GM21723 (cell line): Measurements from ENCODE around the gene THAP4.

ENCODE experiments used
- ATAC-seq: cut with Tn5 transposase; IDR thresholded peaks from one replicate; pipeline ENCODE4 v1.9.1; 2021; ENCODE audit warnings: mild to moderate bottlenecking, moderate library complexity; ENCODE audit not compliant: unreplicated experiment

Gene THAP4

GRCh38 chr2:241551998-241552737 lies 84.8 kb downstream of the THAP4 start:
- no peak for ATAC-seq

- no peak for ATAC-seq
These were observed 85.4 kb downstream of the THAP4 start for GRCh38 chr2:241551599-241551997.

GRCh38 chr2:241550616-241551580 lies 86.1 kb downstream of the THAP4 start:
- ATAC-seq: no peak

GRCh38 chr2:241548451-241548835 lies 88.5 kb downstream of the THAP4 start:
- ATAC-seq: no peak

GRCh38 chr2:241547781-241548450 lies 89.0 kb downstream of the THAP4 start:
- ATAC-seq: no peak

- ATAC-seq: no peak
These were observed 90.0 kb downstream of the THAP4 start for GRCh38 chr2:241546771-241547498.

- ATAC-seq: no peak
These were observed 91.2 kb downstream of the THAP4 start for GRCh38 chr2:241545523-241546473.

GRCh38 chr2:241545106-241545505 lies 91.9 kb downstream of the THAP4 start:
- no peak for ATAC-seq

- no peak for ATAC-seq
These were observed 94.7 kb downstream of the THAP4 start for GRCh38 chr2:241542278-241542605.

- ATAC-seq: no peak
These were observed 95.2 kb downstream of the THAP4 start for GRCh38 chr2:241541564-241542277.

- ATAC-seq: no peak
These were observed 96.0 kb downstream of the THAP4 start for GRCh38 chr2:241540771-241541561.

- no peak for ATAC-seq
These were observed 96.6 kb downstream of the THAP4 start for GRCh38 chr2:241540401-241540770.

GRCh38 chr2:241539616-241540374 lies 97.2 kb downstream of the THAP4 start:
- no peak for ATAC-seq

GRCh38 chr2:241538838-241539615 lies 97.9 kb downstream of the THAP4 start:
- ATAC-seq: no peak

GRCh38 chr2:241535871-241536655 lies 100.9 kb downstream of the THAP4 start:
- no peak for ATAC-seq
